Endodermal cell (in vitro differentiated cells): ENCODE measurements around the gene RILP. TPM values are rescaled to one million over a fixed set of nuclear protein-coding genes. Genes with fewer than 3 reads are reported as not detected.

Experiments
- DNase-seq: peaks from one replicate; pipeline ENCODE4 v3.0.0-alpha.2; 2017
- H3K27ac ChIP-seq: 2 replicates; pipeline ENCODE4 v1.5.1; 2013; ENCODE audit warnings: mild to moderate bottlenecking, low read depth, low read length, moderate library complexity
- H3K27me3 ChIP-seq: 2 replicates; pipeline ENCODE4 v1.6.1; 2013; ENCODE audit warnings: mild to moderate bottlenecking, low read length, moderate library complexity; ENCODE audit not compliant: insufficient read depth, control insufficient read depth, poor library complexity, severe bottlenecking
- H3K36me3 ChIP-seq: 2 replicates; pipeline ENCODE4 v1.7.0; 2013; ENCODE audit warnings: mild to moderate bottlenecking, low read length, moderate library complexity; ENCODE audit not compliant: control insufficient read depth, insufficient read depth
- H3K4me1 ChIP-seq: one replicate; pipeline ENCODE4 v1.7.0; 2013; ENCODE audit warnings: low read length; ENCODE audit not compliant: control insufficient read depth, insufficient read depth
- H3K4me3 ChIP-seq: 2 replicates; pipeline ENCODE4 v1.5.1; 2013; ENCODE audit warnings: mild to moderate bottlenecking, low read length, moderate library complexity
- H3K9ac ChIP-seq: 2 replicates; pipeline ENCODE4 v1.6.1; 2013; ENCODE audit warnings: mild to moderate bottlenecking, low read length, moderate library complexity; ENCODE audit not compliant: poor library complexity, severe bottlenecking; ENCODE audit errors: extremely low read depth
- H3K9me3 ChIP-seq: 2 replicates; pipeline ENCODE4 v1.6.1; 2013; ENCODE audit warnings: mild to moderate bottlenecking, low read length, moderate library complexity; ENCODE audit not compliant: control insufficient read depth
- H3K27ac Mint-ChIP-seq: 2 replicates; pipeline ENCODE4 v1.8.0; 2020; ENCODE audit warnings: mixed read lengths
- H3K27me3 Mint-ChIP-seq: 2 replicates; pipeline ENCODE4 v1.8.0; 2021; ENCODE audit warnings: mild to moderate bottlenecking, mixed read lengths; ENCODE audit not compliant: insufficient read depth
- H3K36me3 Mint-ChIP-seq: 2 replicates; pipeline ENCODE4 v1.8.0; 2020; ENCODE audit warnings: low read depth, mixed read lengths
- H3K4me1 Mint-ChIP-seq: 2 replicates; pipeline ENCODE4 v1.8.0; 2020; ENCODE audit warnings: mixed read lengths
- H3K4me3 Mint-ChIP-seq: 2 replicates; pipeline ENCODE4 v1.8.0; 2020; ENCODE audit warnings: mild to moderate bottlenecking, moderate library complexity, mixed read lengths
- H3K9me3 Mint-ChIP-seq: 2 replicates; pipeline ENCODE4 v1.8.0; 2020; ENCODE audit warnings: mild to moderate bottlenecking, mixed read lengths
- CTCF ChIP-seq: fragments of 200-600 bp; sonication (generic); conservative IDR thresholded peaks from 2 replicates; pipeline ENCODE4 v1.5.0; 2021; ENCODE audit warnings: antibody characterized with exemption, mild to moderate bottlenecking
- WGBS, 2 experiments: methylation state at CpG; one replicate each; pipeline versions ENCODE4 v1.1.5 to v1.1.7; 2013; ENCODE audit warnings: missing lambda C conversion rate in 2 of 2, mixed read lengths in 1 of 2; ENCODE audit not compliant: insufficient coverage in 1 of 2, insufficient read length in 1 of 2; 5-methylcytosine and 5-hydroxymethylcytosine counted together
- total RNA-seq, 2 donors: library from RNA; stranded (reverse); fragmentation: NEBNext Ultra II Directional in 1 of 2; extraction: Animal tissue kit (Norgen Biotek cat#: 25700) in 1 of 2; gene quantifications; 2 replicates in 1 of 2; 3 replicates in 1 of 2; pipeline ENCODE4 v1.2.1, GENCODE V29; 2021

The RILP gene
- total RNA-seq, 2 donors from 2014 or later = 1.1 to 3.1 TPM

GRCh38 chr17:1647802-1648171 is 1.9 kb downstream of the RILP start:
- DNase-seq = no peak
- peaks cover 17% of the 10 kb centered on the region for H3K27me3 ChIP-seq
- no peaks in the 10 kb centered on the region for H3K9me3 Mint-ChIP-seq
- no peak for TF ChIP-seq CTCF
- no peak overlapping the region for H3K4me3 ChIP-seq
- 90 to 97% methylated on average over 5 to 11 of the region's 11 CpGs for WGBS, 2 experiments
- peaks cover 21% of the 10 kb centered on the region for H3K36me3 Mint-ChIP-seq
- peaks cover 23% of the 10 kb centered on the region for H3K36me3 ChIP-seq
- no peak overlapping the region for H3K27ac Mint-ChIP-seq
- peaks cover 26% of the 10 kb centered on the region for H3K27me3 Mint-ChIP-seq
- H3K9me3 ChIP-seq = no peaks in the 10 kb centered on the region
- peaks cover 18% of the 10 kb centered on the region for H3K4me1 Mint-ChIP-seq
- no peak overlapping the region for H3K27ac ChIP-seq
- no peak overlapping the region for H3K4me3 Mint-ChIP-seq
- H3K4me1 ChIP-seq = no peaks in the 10 kb centered on the region
- H3K9ac ChIP-seq = no peak overlapping the region

GRCh38 chr17:1646199-1646875 is 3.3 kb downstream of the RILP start:
- no peak overlapping the region for H3K4me3 Mint-ChIP-seq
- peaks cover 26% of the 10 kb centered on the region for H3K27me3 Mint-ChIP-seq
- Histone ChIP-seq H3K9me3 (no peaks in the 10 kb centered on the region), H3K9ac (no peak overlapping the region), H3K4me3 (no peak overlapping the region), H3K4me1 (no peaks in the 10 kb centered on the region), H3K27ac (no peak overlapping the region), H3K36me3 (peaks cover 8% of the 10 kb centered on the region), H3K27me3 (peaks cover 17% of the 10 kb centered on the region)
- peak; percentile 63 for DNase-seq
- H3K36me3 Mint-ChIP-seq = peaks cover 6% of the 10 kb centered on the region
- H3K9me3 Mint-ChIP-seq = no peaks in the 10 kb centered on the region
- H3K4me1 Mint-ChIP-seq = peaks cover 18% of the 10 kb centered on the region
- WGBS, 2 experiments = 89 to 95% methylated on average over 7 to 13 of the region's 13 CpGs
- no peak overlapping the region for H3K27ac Mint-ChIP-seq
- TF ChIP-seq CTCF = no peak

GRCh38 chr17:1645207-1646171 is 4.2 kb downstream of the RILP start, which contains the start of gene SCARF1:
SCARF1 (minus strand) TSS chr17:1645732; CDS start chr17:1645697, 35 bp downstream.
- no peak within 1 kb of the TSS for H3K27ac Mint-ChIP-seq
- no peaks in the 10 kb centered on the region for H3K36me3 Mint-ChIP-seq
- Histone ChIP-seq H3K9me3 (no peaks in the 10 kb centered on the region), H3K9ac (no peak within 1 kb of the TSS), H3K27ac (no peak within 1 kb of the TSS), H3K4me1 (no peaks in the 10 kb centered on the region), H3K36me3 (no peaks in the 10 kb centered on the region), H3K27me3 (peaks cover 17% of the 10 kb centered on the region), H3K4me3 (no peak within 1 kb of the TSS)
- H3K27me3 Mint-ChIP-seq = peaks cover 27% of the 10 kb centered on the region
- H3K9me3 Mint-ChIP-seq = no peaks in the 10 kb centered on the region
- 75 to 84% methylated on average over 14 to 25 of the region's 25 CpGs for WGBS, 2 experiments
- H3K4me3 Mint-ChIP-seq = peak within 1 kb of the TSS; percentile 49
- H3K4me1 Mint-ChIP-seq = peaks cover 18% of the 10 kb centered on the region
- TF ChIP-seq CTCF = no peak
- peak; percentile 75 for DNase-seq
